Posterior vena cava (tissue), 2 donors: ENCODE measurements around the gene MED12L. TPM values are rescaled to one million over a fixed set of nuclear protein-coding genes. Genes with fewer than 3 reads are reported as not detected.

Experiments
- DNase-seq: peaks from one replicate; pipeline ENCODE4 v3.0.0-alpha.2; 2020; ENCODE audit warnings: low spot score
- intact Hi-C, 2 donors: fragments of 100-400 bp; cut with DNase I; formaldehyde crosslinking; loops; one replicate each; pipeline versions ENCODE4 v1.14.1 to v1.14.2; 2022 to 2023
- total RNA-seq, 2 donors: library from RNA; stranded (reverse); fragmentation: NEBNext Ultra II Directional; extraction: Animal tissue kit (Norgen Biotek cat#: 25700); gene quantifications; one replicate each; pipeline ENCODE4 v1.2.1, GENCODE V29; 2021
- donor health status: DM: yes; HTN: yes; CAD: no.
- donor health status: DM: yes; HTN: yes; CAD: no.

Gene MED12L
- total RNA-seq, 2 donors from 2014 or later: 0.60 to 1.00 TPM

- intact Hi-C loops: no loop called here
- DNase-seq: no peak
These were observed 183.1 kb downstream of the MED12L start for GRCh38 chr3:151268267-151269235.

- intact Hi-C loops: no loop called here
- no peak for DNase-seq
These were observed 184.2 kb downstream of the MED12L start for GRCh38 chr3:151269631-151270030.

GRCh38 chr3:151275091-151275490, 189.6 kb downstream of the MED12L start:
- intact Hi-C loops: no loop called here
- DNase-seq: no peak

- no peak for DNase-seq
- intact Hi-C loops: no loop called here
These were observed 190.7 kb downstream of the MED12L start for GRCh38 chr3:151276038-151276686.

GRCh38 chr3:151276687-151277042, 191.2 kb downstream of the MED12L start:
- intact Hi-C loops: no loop called here
- no peak for DNase-seq

- intact Hi-C loops: loop anchor here in 1 of 2 donors (1.0 kb wide), 1 partner anchor 110 kb away; no protein-coding TSS in a partner anchor
- no peak for DNase-seq
These were observed 192.8 kb downstream of the MED12L start, which contains the start of gene P2RY14 for GRCh38 chr3:151278230-151278629. P2RY14 (minus strand) TSS chr3:151278542; CDS start chr3:151214316, 64,226 bp downstream.

- intact Hi-C loops: loop anchor here (2.0 to 5.0 kb wide), 3 partner anchors 54 to 114 kb away; no protein-coding TSS in a partner anchor
- DNase-seq: no peak
These were observed 196.3 kb downstream of the MED12L start for GRCh38 chr3:151281671-151282324.

GRCh38 chr3:151282921-151283320, 197.5 kb downstream of the MED12L start:
- DNase-seq: no peak
- intact Hi-C loops: loop anchor here (2.0 to 5.0 kb wide), 3 partner anchors 56 to 116 kb away; no protein-coding TSS in a partner anchor

GRCh38 chr3:151283387-151283786, 197.9 kb downstream of the MED12L start:
- no peak for DNase-seq
- intact Hi-C loops: loop anchor here (2.0 to 5.0 kb wide), 3 partner anchors 56 to 116 kb away; no protein-coding TSS in a partner anchor

- intact Hi-C loops: loop anchor here (2.0 to 5.0 kb wide), 3 partner anchors 57 to 117 kb away; no protein-coding TSS in a partner anchor
These were observed 198.5 kb downstream of the MED12L start for GRCh38 chr3:151283907-151284461.

GRCh38 chr3:151285940-151286339, 200.5 kb downstream of the MED12L start:
- intact Hi-C loops: no loop called here
- no peak for DNase-seq

More at GRCh38 chr3:151283907-151284461, 198.5 kb downstream of the MED12L start:
- no peak for DNase-seq

- intact Hi-C loops: no loop called here
- no peak for DNase-seq
These were observed 204.0 kb downstream of the MED12L start for GRCh38 chr3:151289445-151289844.

GRCh38 chr3:151290673-151291072, 205.2 kb downstream of the MED12L start:
- intact Hi-C loops: no loop called here
- DNase-seq: no peak

GRCh38 chr3:151293127-151293526, 207.7 kb downstream of the MED12L start:
- DNase-seq: no peak
- intact Hi-C loops: no loop called here

GRCh38 chr3:151296226-151296625, 210.8 kb downstream of the MED12L start:
- no peak for DNase-seq
- intact Hi-C loops: no loop called here

GRCh38 chr3:151297429-151297828, 212.0 kb downstream of the MED12L start:
- intact Hi-C loops: no loop called here
- no peak for DNase-seq

- intact Hi-C loops: no loop called here
These were observed 213.5 kb downstream of the MED12L start for GRCh38 chr3:151299006-151299405.

GRCh38 chr3:151300539-151300938, 215.1 kb downstream of the MED12L start:
- intact Hi-C loops: no loop called here
- no peak for DNase-seq

More at GRCh38 chr3:151299006-151299405, 213.5 kb downstream of the MED12L start:
- DNase-seq: no peak

GRCh38 chr3:151301787-151302186, 216.3 kb downstream of the MED12L start:
- DNase-seq: no peak
- intact Hi-C loops: no loop called here
